Hepatic stellate cell (primary cell): Measurements from ENCODE around the gene GRPR.
A peak's percentile ranks its signal among the peaks of the same experiment; 100 is the strongest.

Experiments
- DNase-seq: peaks from one replicate; pipeline ENCODE4 v3.0.0; 2011; ENCODE audit warnings: low spot score

GRPR gene

DNA sequence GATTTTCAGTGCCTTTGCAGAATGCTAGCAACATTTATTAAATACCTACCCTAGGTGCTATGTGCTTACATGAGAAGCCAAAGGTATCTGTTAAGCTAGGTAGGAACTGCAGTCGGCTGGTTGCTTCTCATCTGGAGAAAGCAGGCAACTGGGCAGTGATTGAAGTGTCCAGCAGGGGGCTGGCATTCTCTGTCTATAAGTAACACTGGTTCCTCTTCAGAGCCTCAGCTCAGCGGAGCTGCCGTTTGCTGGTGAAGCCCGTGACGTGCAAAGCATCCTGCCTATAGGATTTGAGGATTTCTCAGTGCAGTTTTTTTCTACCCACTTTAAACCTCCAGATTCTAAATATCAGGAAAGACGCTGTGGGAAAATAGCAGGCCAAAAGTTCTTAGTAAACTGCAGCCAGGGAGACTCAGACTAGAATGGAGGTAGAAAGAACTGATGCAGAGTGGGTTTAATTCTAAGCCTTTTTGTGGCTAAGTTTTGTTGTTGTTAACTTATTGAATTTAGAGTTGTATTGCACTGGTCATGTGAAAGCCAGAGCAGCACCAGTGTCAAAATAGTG lies at the start of gene GRPR:
GRPR (plus strand) TSS at position 344 of the 565 bp plus-strand sequence. CDS start 389 bp downstream, outside the sequence.
- DNase-seq, result peak; percentile 50

DNA sequence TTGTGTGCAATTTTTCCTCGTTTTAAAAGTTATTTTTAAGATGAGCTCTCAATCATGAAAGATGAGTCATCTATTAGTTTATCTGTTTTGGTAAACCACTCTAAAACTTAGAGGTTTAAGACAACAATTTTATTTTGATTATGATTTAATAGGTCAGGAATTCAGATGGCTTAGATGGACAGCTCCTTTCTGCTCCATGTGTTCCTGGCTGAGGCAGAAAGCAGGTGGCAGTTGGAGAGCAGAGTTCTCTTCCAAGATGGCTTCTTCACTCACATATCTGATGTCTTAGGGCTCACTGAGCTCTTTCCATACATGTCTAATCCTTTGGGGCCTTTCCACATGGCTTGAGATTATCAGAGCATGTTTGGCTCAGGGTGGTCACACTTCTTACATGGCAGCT lies 48.3 kb upstream of the GRPR start:
- DNase-seq, result no peak

DNA sequence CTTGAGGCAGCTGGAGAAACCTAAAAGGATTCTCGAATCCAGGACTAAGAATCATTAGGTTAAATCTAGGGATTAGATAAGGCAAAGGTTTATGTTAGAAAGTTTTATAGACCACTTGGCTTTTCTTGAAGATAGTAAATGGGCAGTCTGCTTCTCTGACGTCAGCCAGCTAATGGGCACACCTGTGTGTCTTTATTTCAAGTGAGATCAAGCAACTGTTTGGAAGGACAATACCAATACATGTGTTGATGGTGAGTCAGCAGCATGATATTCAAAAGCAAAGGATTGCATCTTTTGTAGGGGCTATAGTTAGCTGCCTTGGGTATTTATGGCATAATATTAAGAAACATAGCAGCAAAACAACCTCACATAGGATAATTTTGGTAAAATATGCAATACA lies 46.5 kb upstream of the GRPR start:
- DNase-seq, result no peak

DNA sequence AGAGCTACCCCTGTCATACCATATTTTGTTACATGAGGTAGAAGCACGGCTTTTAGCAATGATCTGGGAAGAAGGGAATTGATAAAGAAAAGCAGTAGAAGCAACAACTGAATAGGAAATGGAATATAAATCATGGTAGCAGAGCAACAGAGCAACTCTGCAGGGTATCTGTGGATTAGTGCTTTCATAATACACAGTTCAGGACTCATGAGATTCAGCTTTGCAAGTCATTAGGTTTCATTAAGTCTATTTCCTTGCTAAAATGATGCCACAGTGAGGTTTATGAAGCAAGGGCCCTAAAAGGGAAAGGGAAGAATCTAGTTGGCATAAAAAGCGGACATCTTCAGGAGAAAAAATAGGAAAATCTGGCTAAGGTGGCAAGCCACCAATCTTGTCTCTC lies 45.6 kb upstream of the GRPR start:
- no peak for DNase-seq

DNA sequence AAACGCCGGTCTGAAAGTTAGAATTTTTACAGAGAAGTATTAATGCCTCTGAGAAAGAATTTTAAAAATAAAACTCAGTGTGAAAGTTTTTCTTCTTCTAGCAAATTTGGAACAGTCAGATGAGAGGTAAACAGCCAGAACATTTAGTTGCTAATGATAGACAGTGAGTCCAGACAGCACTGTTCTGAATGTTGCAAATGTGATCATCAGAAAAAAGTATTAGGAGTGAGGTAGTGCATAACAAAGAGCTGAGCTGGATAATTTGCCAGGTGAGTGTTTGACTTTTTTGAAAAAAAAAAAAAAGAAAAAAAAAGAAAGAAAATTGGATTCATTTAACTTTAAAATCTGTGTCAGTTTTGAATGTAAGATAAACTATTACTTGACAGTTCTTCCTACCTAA lies 42.0 kb upstream of the GRPR start:
- no peak for DNase-seq

DNA sequence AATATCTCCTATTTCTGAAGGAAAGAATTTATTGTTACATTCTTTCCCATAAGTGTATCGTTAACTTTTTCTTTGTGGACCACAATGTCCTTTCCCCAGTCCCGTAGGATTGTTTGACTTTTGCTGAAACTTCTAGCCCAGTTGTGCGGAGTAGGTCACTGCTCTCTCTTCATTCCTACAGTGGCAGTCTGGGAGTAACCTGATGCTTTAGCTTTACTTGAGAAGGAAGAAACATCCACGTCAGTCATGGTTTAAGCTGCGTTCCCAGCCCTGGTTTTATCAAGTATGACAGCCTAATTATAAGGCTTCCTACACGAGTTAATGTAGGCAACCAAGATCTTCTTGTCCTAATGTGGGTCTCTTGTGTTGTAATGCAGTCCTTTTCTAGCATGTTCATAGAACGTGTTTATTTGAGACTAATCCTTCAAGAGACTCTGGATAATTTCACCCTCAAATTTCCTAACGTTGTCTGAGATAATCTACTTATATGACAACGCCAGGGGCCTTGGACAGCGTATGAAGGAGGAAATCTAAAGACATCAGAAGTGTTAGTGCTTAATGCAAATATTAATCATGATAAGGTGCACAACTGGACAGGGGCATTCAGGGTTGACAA lies 40.8 kb upstream of the GRPR start:
- DNase-seq, result no peak

DNA sequence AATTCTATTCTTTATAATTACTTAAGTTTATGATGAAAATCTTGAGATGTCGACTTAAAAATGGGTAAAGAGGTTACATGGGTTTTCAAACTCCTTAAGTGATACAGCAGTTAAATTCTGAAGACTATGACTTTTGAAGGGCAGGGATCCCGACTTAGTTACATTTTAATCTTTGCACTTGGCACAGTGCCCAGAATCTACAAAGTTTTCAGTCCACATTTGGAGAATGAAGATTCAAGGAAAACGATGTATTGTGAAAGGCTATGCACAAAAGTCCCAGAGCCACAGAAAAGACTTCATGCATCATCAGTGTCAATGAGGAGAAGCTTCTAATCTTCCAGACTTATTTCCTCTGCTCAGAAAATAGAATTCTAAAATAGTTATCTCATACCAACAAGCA lies 36.3 kb upstream of the GRPR start:
- no peak for DNase-seq

DNA sequence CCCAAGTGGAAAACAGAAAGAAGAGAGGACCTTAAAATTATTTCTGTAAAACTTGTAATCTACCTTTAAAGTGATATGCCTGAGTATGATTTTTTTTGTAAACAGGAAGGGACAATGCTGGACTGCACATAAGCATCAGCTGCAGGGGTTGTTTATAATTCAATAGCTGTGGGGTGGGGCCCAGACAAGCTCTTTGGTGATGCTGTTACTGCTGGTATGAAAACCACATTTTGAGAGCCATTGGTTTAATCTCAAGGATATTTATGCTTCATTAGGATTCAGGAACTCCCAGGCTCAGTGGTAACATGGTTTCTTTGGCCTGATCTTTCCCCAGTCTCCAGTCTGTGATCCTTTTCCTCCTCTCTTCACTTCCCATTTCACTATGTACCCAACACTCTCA lies 34.3 kb upstream of the GRPR start:
- no peak for DNase-seq

DNA sequence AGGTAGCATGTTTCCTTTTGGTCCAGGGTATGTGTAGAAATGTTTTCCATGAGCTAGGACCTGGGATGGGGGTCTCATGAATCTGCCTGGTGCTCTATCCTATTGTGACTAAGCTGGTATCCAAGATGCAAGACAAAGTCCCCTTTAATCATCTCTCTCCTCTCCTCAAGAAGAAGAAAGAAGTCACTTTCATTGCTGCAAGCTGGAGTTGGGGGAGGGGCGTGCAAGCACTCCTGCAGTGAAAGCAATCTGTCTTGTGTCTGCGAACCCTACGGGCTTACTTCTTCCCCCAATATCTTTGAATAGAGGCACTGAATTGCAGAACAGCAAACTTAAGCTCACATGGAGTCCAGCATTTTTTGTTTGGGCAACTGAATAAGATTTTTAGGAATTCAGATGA lies 27.2 kb upstream of the GRPR start:
- no peak for DNase-seq

DNA sequence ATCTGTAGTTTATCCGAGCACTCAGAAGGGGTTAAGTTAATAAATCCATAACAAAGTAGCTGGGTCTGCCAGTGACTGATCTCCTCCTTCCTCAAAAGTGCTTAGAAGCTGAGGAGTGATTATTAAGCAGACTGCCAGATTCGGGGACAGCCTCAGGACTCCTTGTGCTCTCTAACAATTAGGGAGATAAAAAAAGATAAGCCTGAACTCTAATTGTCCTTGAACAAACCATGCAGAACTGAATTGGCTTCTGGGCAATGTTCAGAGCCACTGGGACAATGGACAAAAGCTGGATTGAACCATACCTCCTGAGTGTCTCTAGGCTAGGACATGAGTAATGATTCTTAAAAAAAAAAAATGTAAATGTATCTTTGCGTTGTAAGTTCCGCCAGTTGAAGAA lies 22.7 kb upstream of the GRPR start:
- DNase-seq, result no peak

DNA sequence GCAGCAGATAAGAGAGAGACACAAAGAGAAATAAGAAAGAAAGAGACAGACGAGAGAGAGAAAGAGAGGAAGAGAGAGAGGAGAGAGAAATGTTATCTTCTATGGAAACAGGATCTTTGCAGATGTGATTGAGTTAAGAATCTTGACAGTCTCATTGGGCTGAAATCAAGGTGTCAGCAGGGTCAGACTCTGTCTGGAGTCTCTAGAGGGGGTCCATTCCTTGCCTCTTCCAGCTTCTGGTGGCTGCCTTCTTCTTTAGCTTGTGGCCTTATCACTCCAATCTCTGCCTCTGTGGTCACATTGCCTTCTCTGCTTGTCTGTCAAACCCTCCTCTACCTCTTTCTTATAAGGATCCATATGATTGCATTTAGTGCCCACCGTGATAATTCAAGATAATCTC lies 21.8 kb upstream of the GRPR start:
- DNase-seq, result no peak

DNA sequence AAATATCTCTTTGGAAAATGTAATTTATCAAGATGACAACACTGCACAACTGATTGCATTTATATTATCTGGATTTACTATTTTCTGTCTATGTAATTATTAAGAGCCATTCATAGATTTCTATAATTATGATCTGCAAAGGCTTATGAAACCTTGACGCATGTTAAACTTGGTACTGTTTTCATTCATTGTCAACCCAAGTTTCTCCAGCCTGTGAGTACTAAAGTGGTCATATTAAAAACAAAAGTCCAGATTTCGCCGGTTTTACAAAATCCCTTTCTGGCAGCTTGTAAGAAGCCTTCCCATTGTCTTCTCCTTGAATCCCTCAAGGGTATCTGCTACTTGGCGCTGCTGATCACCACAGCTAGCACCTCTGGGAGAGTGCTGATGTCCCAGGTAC lies 19.7 kb upstream of the GRPR start:
- DNase-seq, result no peak

DNA sequence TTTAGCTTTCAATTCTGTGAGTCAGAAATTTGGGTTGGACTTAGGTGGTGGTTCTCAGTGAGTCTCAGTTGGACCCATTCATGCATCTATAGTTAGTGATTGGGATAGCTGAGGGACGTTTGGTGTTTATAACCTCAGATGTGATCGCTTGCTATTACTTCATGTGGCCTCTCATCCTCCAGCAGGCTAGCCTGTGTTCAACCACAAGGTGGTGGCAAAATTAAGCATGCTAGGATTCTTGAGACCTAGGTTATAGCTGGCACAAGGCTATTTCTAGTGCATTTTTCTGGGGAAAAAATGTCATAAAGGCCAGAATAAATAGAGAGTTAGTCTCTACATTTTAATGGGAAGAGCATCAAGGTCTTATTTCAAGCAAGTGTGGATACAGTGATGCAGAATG lies 10.9 kb upstream of the GRPR start:
- no peak for DNase-seq

DNA sequence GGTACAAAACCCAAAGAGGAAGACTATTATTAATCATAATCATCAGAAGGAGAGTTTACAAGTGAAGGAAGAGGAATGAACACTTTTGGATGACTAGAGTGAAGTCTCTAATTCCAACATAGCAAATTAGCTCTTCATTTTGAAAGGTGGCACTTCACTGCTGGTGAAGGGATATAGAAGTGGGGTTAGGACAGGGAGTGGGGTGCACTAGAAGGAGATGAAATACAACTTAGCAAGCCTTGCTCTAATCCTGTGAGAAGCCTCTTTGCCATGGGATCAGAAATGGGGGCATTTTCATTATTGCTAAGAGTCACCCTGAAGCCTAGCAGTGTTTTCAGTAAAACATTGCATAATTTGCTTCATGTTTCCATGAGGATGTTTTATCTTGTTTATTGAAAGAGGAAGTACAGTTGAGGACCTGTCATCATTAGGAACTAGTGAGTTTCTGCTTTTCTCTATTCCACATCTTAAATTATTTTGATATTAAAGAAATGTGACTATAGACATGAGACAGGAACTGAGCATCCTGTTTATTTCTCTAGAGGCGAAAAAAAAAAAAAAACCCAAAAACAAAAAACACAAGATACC lies 9.3 kb upstream of the GRPR start:
- DNase-seq, result no peak

DNA sequence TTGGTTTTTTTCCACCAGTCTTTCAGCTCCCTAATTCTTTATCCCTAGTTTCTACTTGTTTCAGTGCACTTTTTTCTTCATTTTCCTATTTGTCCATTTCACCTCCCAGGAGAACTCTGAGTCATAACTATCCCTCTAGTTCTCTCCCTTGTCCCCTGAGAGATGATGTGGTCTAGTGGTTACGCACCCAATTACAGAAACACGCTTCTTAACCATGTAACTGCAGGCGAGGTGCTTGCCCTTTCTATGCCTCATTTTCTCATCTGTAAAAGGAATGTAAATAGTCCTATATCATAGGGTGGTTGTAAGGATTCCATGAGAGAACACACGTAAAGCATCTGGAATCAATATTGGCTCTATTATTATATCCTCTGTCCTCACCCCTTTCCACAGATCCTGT lies 8.8 kb upstream of the GRPR start:
- DNase-seq, result peak; percentile 14

DNA sequence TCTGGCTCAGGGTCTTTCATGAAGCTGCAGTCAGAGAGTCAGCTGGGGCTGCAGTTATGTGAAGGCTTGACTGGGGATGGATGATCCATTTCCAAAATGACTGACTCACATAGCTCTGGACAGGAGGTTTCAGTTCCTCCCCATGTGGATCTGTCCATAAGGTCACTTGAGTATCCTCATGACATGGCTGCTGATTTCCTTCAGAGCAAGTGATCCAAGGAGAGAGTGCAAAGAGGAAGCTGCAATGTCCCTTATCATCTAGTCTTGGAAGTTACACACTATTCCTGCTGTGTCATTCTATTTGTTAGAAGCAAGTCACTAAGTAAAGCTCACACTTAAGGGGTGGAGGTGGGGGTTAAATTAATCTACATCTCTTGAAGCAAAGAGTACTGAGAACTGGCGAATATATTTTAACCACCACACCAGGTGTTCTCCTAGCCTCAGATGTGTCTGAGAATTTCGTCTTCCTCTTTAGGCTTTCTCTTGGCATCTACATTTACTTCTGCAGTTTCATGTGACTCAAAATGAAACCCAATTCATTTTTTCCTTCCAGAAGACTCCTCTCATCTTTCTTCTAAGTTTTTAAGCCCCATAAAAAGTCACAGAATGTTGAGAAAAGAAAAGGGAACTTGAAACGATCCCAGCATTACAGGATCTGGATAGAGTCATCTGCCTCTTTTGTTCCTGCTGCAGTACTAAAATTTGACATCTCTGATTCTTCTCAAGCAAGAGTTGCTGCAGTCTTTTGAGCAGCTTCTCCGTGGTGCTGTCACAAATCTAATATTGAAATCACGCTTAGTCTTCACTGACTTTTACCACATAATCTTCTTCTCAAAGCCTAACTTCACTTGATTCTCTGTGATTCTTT lies 3.8 kb upstream of the GRPR start:
- no peak for DNase-seq

DNA sequence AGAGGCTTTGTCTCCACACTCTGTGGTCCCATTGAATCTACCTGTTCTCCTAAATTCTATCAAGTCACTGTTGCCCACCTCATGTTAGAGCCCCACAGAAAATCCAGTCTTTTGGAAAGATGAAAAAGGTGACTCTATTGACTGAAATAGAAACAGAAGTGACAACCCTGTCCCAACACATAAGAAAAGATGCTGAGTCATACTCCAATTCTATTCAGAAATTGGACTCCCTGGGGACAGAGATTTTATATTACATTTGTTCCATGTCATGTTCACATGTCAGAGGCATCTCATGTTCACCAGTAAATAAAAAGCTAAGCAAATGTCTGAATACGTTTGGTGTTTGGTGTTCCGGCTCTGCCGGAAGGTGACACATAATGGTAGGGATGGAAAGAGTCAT lies 2.9 kb upstream of the GRPR start:
- no peak for DNase-seq

DNA sequence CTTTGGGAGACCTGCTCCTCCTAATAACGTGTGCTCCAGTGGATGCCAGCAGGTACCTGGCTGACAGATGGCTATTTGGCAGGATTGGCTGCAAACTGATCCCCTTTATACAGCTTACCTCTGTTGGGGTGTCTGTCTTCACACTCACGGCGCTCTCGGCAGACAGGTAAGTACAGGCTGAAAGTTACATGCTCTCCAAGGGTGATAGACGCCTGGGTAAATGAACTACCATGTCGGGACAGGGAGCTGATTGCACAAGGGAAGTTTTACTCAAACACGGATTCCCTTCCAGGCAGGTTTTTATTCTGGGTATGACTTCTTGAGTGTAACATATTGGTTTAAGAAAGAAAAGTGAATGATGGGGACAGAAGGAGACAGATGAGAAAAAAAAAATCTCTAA lies 836 bp downstream of the GRPR start:
- DNase-seq, result no peak

DNA sequence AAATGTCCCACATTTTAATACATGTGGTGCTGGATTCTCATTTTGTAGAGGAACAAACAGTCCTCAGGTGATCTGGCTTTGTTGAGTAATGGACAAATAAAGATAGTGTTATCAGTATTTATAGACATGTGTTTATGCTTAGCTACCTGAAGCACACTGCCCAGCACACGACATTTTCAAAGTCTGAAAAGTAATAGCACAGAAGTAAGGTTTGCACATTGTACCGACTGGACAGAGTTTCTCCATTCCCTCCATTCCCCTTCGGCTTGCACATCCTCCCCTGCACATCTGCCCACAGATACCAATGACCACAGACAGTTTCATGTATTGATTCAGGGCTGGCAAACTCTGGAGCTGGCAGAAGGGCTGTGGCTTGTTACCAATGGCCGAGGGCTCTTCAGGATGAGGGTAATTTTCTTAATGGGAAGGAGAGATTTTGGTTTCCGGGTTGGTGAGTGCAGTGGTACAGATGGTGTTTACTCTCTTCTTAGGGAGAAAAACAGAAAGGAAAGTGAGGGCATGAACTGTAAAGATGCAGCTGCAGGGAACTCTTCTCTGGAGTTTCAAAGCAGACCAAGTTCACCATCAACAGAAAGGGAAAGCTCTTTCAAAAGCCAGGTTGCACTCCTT lies 2.3 kb downstream of the GRPR start:
- DNase-seq, result no peak

DNA sequence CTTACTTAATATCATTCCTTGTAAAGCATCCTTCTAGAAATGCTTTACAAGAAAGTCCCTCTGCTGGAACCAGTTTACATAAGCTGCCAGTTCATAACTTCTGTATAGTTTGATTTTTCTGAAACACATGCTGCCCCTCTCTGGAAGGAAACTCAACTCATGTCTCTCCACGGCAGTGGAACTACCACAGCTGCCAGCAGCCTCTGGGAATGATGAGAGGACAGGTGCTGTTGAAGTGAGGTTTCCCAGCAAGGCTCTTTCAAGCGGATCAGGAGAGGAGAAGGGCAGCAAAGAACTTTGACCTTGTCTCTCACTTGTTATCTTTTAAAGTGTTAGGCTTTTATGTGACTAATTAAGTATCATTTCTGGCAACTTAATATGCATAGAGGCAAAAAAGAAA lies 7.3 kb downstream of the GRPR start:
- DNase-seq, result no peak

DNA sequence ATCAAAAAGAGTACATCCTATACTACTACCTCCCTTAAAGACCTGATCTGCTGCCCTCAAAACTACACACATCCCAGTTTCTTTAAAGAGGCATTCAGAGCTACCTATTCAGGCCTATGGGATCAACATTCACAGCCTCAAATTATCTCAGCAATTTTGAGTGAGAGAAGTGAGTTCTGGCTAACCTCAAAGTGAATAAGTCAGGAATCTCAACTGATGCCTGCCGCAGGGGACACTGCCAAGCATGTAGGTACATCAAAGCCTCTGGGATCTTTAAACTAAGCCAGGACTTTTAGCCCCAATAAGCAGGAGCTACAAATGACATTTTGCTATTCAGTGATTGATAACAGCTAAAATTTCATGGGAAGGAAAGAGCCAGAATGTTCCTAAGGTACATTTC lies 11.6 kb downstream of the GRPR start:
- DNase-seq, result no peak

DNA sequence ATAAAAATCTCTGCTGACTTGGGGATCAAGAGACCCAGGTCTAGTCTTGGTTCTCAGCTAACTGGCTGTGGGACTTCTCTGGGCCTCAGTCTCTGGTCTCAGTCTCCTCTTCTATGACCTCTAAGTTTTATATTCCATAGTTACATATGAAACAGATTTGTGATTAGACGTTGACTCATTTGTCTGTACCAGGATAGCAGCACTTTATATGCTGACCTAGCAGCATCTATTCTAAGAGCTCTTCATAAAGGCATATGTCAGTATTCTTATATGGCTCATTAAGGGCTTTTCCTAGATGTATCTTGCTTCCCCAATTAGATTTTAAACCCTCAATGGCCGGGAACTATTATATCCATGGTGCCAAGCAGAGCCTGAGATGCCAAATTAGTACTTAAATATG lies 12.7 kb downstream of the GRPR start:
- DNase-seq, result no peak
